Endothelial cell of umbilical vein (primary cell): ENCODE results near the gene GIT2. TPM values are rescaled to one million over a fixed set of nuclear protein-coding genes. Genes with fewer than 3 reads are reported as not detected.

Experiments used
- BruUV-seq: library from RNA; stranded (reverse); fragments of 400-500 nt; replicated peaks from 2 replicates; lab custom pipeline; 2021; lab: Mats Ljungman, UMichigan
- CTCF ChIA-PET: fragments of 300-600, 350-600 bp; sonication (Branson Sonifier 250); formaldehyde crosslinking; loops from one replicate; lab custom pipeline; 2021; ENCODE audit warnings: antibody characterized with exemption, inconsistent platforms; lab: Charles Lee
- POLR2A ChIA-PET: fragments of 300-600, 350-600 bp; sonication (Branson Sonifier 250); formaldehyde crosslinking; loops from one replicate; lab custom pipeline; 2021; ENCODE audit warnings: antibody characterized with exemption, inconsistent platforms; lab: Charles Lee
- DNase-seq: peaks from one replicate; pipeline ENCODE4 v3.0.0-alpha.2; 2011; ENCODE audit warnings: low read depth, low spot score
- FAIRE-seq: peaks from 2 replicates; lab custom pipeline; 2011; peaks lifted over from hg19 to GRCh38; lab: Jason Lieb, UNC
- H2AFZ ChIP-seq: 2 replicates; pipeline ENCODE4 v1.6.0; 2012; ENCODE audit warnings: low read depth, low read length, control low read depth, inconsistent platforms
- H3K27ac ChIP-seq: 2 replicates; pipeline ENCODE4 v1.5.1; 2011; ENCODE audit warnings: low read depth, mild to moderate bottlenecking, control low read depth, low read length, moderate library complexity; ENCODE audit not compliant: insufficient read depth
- H3K27me3 ChIP-seq, 2 experiments: 2 replicates each; pipeline versions ENCODE4 v1.6.0 to v1.6.1; 2011; ENCODE audit warnings: low read length in 2 of 2, mixed read lengths in 1 of 2; ENCODE audit not compliant: control insufficient read depth in 2 of 2, insufficient read depth in 2 of 2
- H3K36me3 ChIP-seq, 2 experiments: 2 replicates in 1 of 2; 3 replicates in 1 of 2; pipeline ENCODE4 v1.5.1; 2011; ENCODE audit warnings: low read length in 2 of 2, mild to moderate bottlenecking in 1 of 2, moderate library complexity in 1 of 2; ENCODE audit not compliant: control insufficient read depth in 2 of 2, insufficient read depth in 2 of 2; ENCODE audit errors: extremely low read depth in 1 of 2
- H3K4me1 ChIP-seq: 3 replicates; pipeline ENCODE4 v1.5.1; 2011; ENCODE audit warnings: mild to moderate bottlenecking, low read length; ENCODE audit not compliant: control insufficient read depth, insufficient read depth; ENCODE audit errors: extremely low read depth
- H3K4me2 ChIP-seq: 2 replicates; pipeline ENCODE4 v1.6.1; 2011; ENCODE audit warnings: low read length, control low read depth, mixed read lengths; ENCODE audit not compliant: insufficient read depth
- H3K4me3 ChIP-seq, 3 experiments: fragments of 200-600 bp in 1 of 3; sonication (generic), shearing (Covaris generic) in 1 of 3; replicated peaks in 1 of 3; 2 replicates each; pipeline ENCODE4 v1.5.1; 2011 to 2016; ENCODE audit warnings: control low read depth in 3 of 3, low read length in 3 of 3, mild to moderate bottlenecking in 2 of 3, inconsistent platforms in 1 of 3, low read depth in 1 of 3, moderate library complexity in 1 of 3; ENCODE audit not compliant: insufficient read depth in 1 of 3
- H3K79me2 ChIP-seq: 2 replicates; pipeline ENCODE4 v1.6.0; 2012; ENCODE audit warnings: low read length, inconsistent platforms; ENCODE audit not compliant: control insufficient read depth, insufficient read depth
- H3K9ac ChIP-seq: replicated peaks from 2 replicates; pipeline ENCODE3; 2011; ENCODE audit warnings: low read length, control low read depth; ENCODE audit not compliant: insufficient read depth; ENCODE audit errors: extremely low read depth
- H3K9me1 ChIP-seq: replicated peaks from 3 replicates; pipeline ENCODE4 v1.6.0; 2011; ENCODE audit warnings: mild to moderate bottlenecking, low read length; ENCODE audit not compliant: control insufficient read depth, insufficient read depth; ENCODE audit errors: extremely low read depth
- H3K9me3 ChIP-seq: replicated peaks from 2 replicates; pipeline ENCODE4 v1.5.1; 2012; ENCODE audit warnings: low read length, inconsistent platforms; ENCODE audit not compliant: control insufficient read depth, insufficient read depth
- H4K20me1 ChIP-seq: replicated peaks from 2 replicates; pipeline ENCODE3; 2011; ENCODE audit warnings: mild to moderate bottlenecking, low read length; ENCODE audit not compliant: control insufficient read depth, insufficient read depth; ENCODE audit errors: extremely low read depth
- CTCF ChIP-seq, 2 donors: IDR thresholded peaks; 1 replicate in 1 of 2; 2 replicates in 1 of 2; pipeline ENCODE4 v1.5.1; 2011; ENCODE audit warnings: low read length in 2 of 2, mild to moderate bottlenecking in 2 of 2, moderate library complexity in 2 of 2, control low read depth in 1 of 2, inconsistent platforms in 1 of 2, low read depth in 1 of 2; ENCODE audit not compliant: insufficient read depth in 1 of 2; ENCODE audit errors: extremely low read depth in 1 of 2
- EZH2 ChIP-seq: IDR thresholded peaks from 2 replicates; pipeline ENCODE4 v1.6.1; 2012; ENCODE audit warnings: borderline replicate concordance, low read depth, mild to moderate bottlenecking, moderate library complexity, low read length, inconsistent platforms; ENCODE audit not compliant: severe bottlenecking
- FOS ChIP-seq: IDR thresholded peaks from 2 replicates; pipeline ENCODE4 v1.6.1; 2011; ENCODE audit warnings: mild to moderate bottlenecking, low read length, moderate library complexity, borderline replicate concordance; ENCODE audit not compliant: insufficient read depth
- GATA2 ChIP-seq: IDR thresholded peaks from 2 replicates; pipeline ENCODE4 v1.7.0; 2011; ENCODE audit warnings: low read depth, mild to moderate bottlenecking, moderate library complexity, mixed read lengths, low read length; ENCODE audit not compliant: insufficient read length, insufficient read depth
- JUN ChIP-seq: IDR thresholded peaks from 2 replicates; pipeline ENCODE4 v1.6.1; 2011; ENCODE audit warnings: borderline replicate concordance, low read depth; ENCODE audit not compliant: insufficient read length, insufficient read depth
- MAX ChIP-seq: IDR thresholded peaks from 2 replicates; pipeline ENCODE4 v1.6.1; 2011; ENCODE audit not compliant: insufficient read depth, insufficient read length
- MYC ChIP-seq: IDR thresholded peaks from one replicate; pipeline ENCODE4 v1.6.1; 2011; ENCODE audit warnings: mild to moderate bottlenecking, low read depth, low read length
- POLR2A ChIP-seq: IDR thresholded peaks from 2 replicates; pipeline ENCODE4 v1.6.1; 2012; ENCODE audit warnings: low read depth, mild to moderate bottlenecking, control low read depth, low read length
- POLR2AphosphoS5 ChIP-seq: IDR thresholded peaks from 2 replicates; pipeline ENCODE4 v1.6.1; 2012; ENCODE audit warnings: low read depth, mild to moderate bottlenecking, control low read depth, low read length, moderate library complexity; ENCODE audit not compliant: insufficient read depth
- dilution Hi-C: fragments of 300-500 bp; cut with MboI; formaldehyde crosslinking; loops from one replicate; pipeline ENCODE4 v1.15.0; 2019; ENCODE audit warnings: low sequenced_read_pairs; ENCODE audit not compliant: extremely low pct_ligation_motif_present
- intact Hi-C: fragments of 100-400 bp; cut with micrococcal nuclease; formaldehyde crosslinking; loops from one replicate; pipeline ENCODE4 v1.10.0; 2022
- polyA plus RNA-seq, 4 experiments: library from polyadenylated mRNA; depleted of rRNA in 3 of 4; stranded (reverse) in 3 of 4; unstranded in 1 of 4; fragments of >200 nt; gene quantifications; 2 replicates each; pipeline versions ENCODE4 v1.2.1 to v1.2.3, GENCODE V29; 2011 to 2012; ENCODE audit warnings: missing spikeins in 1 of 4
- total RNA-seq: library from RNA; stranded (reverse); gene quantifications from 2 replicates; pipeline ENCODE4 v1.2.3, GENCODE V29; 2021

GIT2 gene
- total and polyA plus RNA-seq, 2 donors (not counting 3 experiments of a cell fraction or from before 2014, with no cell fraction given), result 37.3 to 77.2 TPM

- H3K9me1 ChIP-seq, result no peaks in the 10 kb centered on the region
- H3K4me2 ChIP-seq, result no peak overlapping the region
- ChIA-PET POLR2A (no interaction called here), CTCF (interaction anchor here (0.8 to 1.0 kb wide), 3 partner anchors 23 to 57 kb away, joined by 3 to 4 read pairs (median 3); no protein-coding TSS in a partner anchor)
- H3K4me1 ChIP-seq, result peaks cover 16% of the 10 kb centered on the region
- H3K79me2 ChIP-seq, result no peaks in the 10 kb centered on the region
- TF ChIP-seq FOS, result no peak
- TF ChIP-seq MYC, result no peak
- TF ChIP-seq POLR2A, result no peak
- no peak for TF ChIP-seq GATA2
- no peak for TF ChIP-seq MAX
- no peak for TF ChIP-seq JUN
- TF ChIP-seq CTCF (IDR thresholded peaks at IDR 0.05; ENCODE audit: extremely low read depth in 1 of 2, insufficient read depth in 1 of 2, low read depth in 1 of 2, low read length in 2 of 2), result no peak
- TF ChIP-seq POLR2AphosphoS5, result no peak
- TF ChIP-seq EZH2, result no peak
- peaks cover 8 to 10% of the 10 kb centered on the region in 2 experiments for H3K36me3 ChIP-seq
- H3K9ac ChIP-seq, result no peak overlapping the region
- no peak overlapping the region for H3K27ac ChIP-seq
- no peaks in the 10 kb centered on the region for H3K27me3 ChIP-seq
- no peaks in the 10 kb centered on the region for H3K9me3 ChIP-seq
- FAIRE-seq, result peak; percentile 47
- no TSS peak for BruUV-seq
- intact Hi-C loops, result no loop called here
- dilution Hi-C loops, result no loop called here
- no peak overlapping the region for H3K4me3 ChIP-seq
- no peaks in the 10 kb centered on the region for H4K20me1 ChIP-seq
- no peak for DNase-seq
- no peak overlapping the region for H2AFZ ChIP-seq
These were observed 28.7 kb downstream of the GIT2 start for GRCh38 chr12:109967383-109968031.
